B cell (primary cell): ENCODE data around the gene CAPZB. TPM values are rescaled to one million over a fixed set of nuclear protein-coding genes. Genes with fewer than 3 reads are reported as not detected.
A peak's percentile ranks its signal among the peaks of the same experiment; 100 is the strongest.

Experiments
- ATAC-seq: fragments of 200-7000 bp; cut with Tn5 transposase; one replicate; pipeline ENCODE4 v1.10.0; 2021; ENCODE audit warnings: low read depth, mild to moderate bottlenecking, moderate number of reproducible peaks, moderate library complexity
- CTCF ChIA-PET: fragments of 350-600 bp; sonication (Branson Sonifier 250); formaldehyde crosslinking; loops from one replicate; lab custom pipeline; 2021; ENCODE audit warnings: antibody characterized with exemption, inconsistent platforms; lab: Charles Lee
- POLR2A ChIA-PET: fragments of 350-600 bp; sonication (Branson Sonifier 250); formaldehyde crosslinking; loops from one replicate; lab custom pipeline; 2021; ENCODE audit warnings: antibody characterized with exemption; lab: Charles Lee
- DNase-seq: peaks from one replicate; pipeline ENCODE4 v3.0.0; 2013
- H2AFZ ChIP-seq: 2 replicates; pipeline ENCODE4 v1.6.1; 2012; ENCODE audit warnings: mild to moderate bottlenecking, low read depth, low read length; ENCODE audit not compliant: insufficient read depth, poor library complexity, severe bottlenecking
- H3K27ac ChIP-seq, 2 donors: 1 replicate in 1 of 2; 2 replicates in 1 of 2; pipeline ENCODE4 v1.5.1; 2012 to 2013; ENCODE audit warnings: low read length in 2 of 2, mild to moderate bottlenecking in 2 of 2, moderate library complexity in 1 of 2
- H3K27me3 ChIP-seq, 4 experiments: fragments of 200-600 bp in 1 of 4; sonication (generic) in 1 of 4; replicated peaks in 1 of 4; 1 replicate in 2 of 4; 2 replicates in 2 of 4; pipeline versions ENCODE4 v1.6.1 to v1.7.0; 2013 to 2016; ENCODE audit warnings: low read length in 3 of 4, mild to moderate bottlenecking in 2 of 4, mixed read lengths in 1 of 4, moderate library complexity in 1 of 4; ENCODE audit not compliant: insufficient read depth in 4 of 4, control insufficient read depth in 3 of 4; ENCODE audit errors: control extremely low read depth in 1 of 4
- H3K36me3 ChIP-seq, 2 experiments: replicated peaks in 1 of 2; 1 replicate in 1 of 2; 2 replicates in 1 of 2; pipeline versions ENCODE4 v1.6.1 to v1.7.1; 2013; ENCODE audit warnings: low read length in 1 of 2; ENCODE audit not compliant: insufficient read depth in 2 of 2, control insufficient read depth in 1 of 2; ENCODE audit errors: control extremely low read depth in 1 of 2, extremely low read depth in 1 of 2
- H3K4me1 ChIP-seq, 2 donors: fragments of 200-600 bp in 1 of 2; sonication (generic) in 1 of 2; 1 replicate in 1 of 2; 2 replicates in 1 of 2; pipeline versions ENCODE4 v1.5.1 to v1.6.1; 2013 to 2017; ENCODE audit warnings: low read length in 2 of 2; ENCODE audit not compliant: control insufficient read depth in 2 of 2, insufficient read depth in 2 of 2
- H3K4me2 ChIP-seq: replicated peaks from 2 replicates; pipeline ENCODE3; 2012; ENCODE audit warnings: mild to moderate bottlenecking, low read depth, low read length; ENCODE audit not compliant: poor library complexity, severe bottlenecking
- H3K4me3 ChIP-seq, 5 experiments: fragments of 200-600 bp in 1 of 5; sonication (generic) in 1 of 5; 1 replicate in 3 of 5; 2 replicates in 2 of 5; pipeline versions ENCODE4 v1.5.1 to v1.7.0; 2011 to 2016; ENCODE audit warnings: low read length in 4 of 5, mild to moderate bottlenecking in 4 of 5, low read depth in 2 of 5, control low read depth in 1 of 5, moderate library complexity in 1 of 5; ENCODE audit not compliant: insufficient read depth in 1 of 5; ENCODE audit errors: control extremely low read depth in 1 of 5, extremely low read depth in 1 of 5
- H3K79me2 ChIP-seq: fragments of 200-600 bp; sonication (generic); one replicate; pipeline ENCODE4 v1.6.0; 2016; ENCODE audit warnings: low read length; ENCODE audit not compliant: control insufficient read depth, insufficient read depth
- H3K9ac ChIP-seq: fragments of 200-600 bp; sonication (generic); 2 replicates; pipeline ENCODE4 v1.6.1; 2017; ENCODE audit warnings: mild to moderate bottlenecking, low read length, moderate library complexity
- H3K9me3 ChIP-seq, 3 donors: one replicate each; pipeline versions ENCODE4 v1.6.1 to v1.7.1; 2013; ENCODE audit warnings: low read length in 2 of 3; ENCODE audit not compliant: control insufficient read depth in 2 of 3, insufficient read depth in 1 of 3; ENCODE audit errors: control extremely low read depth in 1 of 3
- H4K20me1 ChIP-seq: 2 replicates; pipeline ENCODE4 v1.6.0; 2012; ENCODE audit warnings: mild to moderate bottlenecking, low read length; ENCODE audit not compliant: insufficient read depth, control insufficient read depth, poor library complexity, severe bottlenecking
- H3K27ac Mint-ChIP-seq: one replicate; pipeline ENCODE4 v1.8.0; 2021; ENCODE audit warnings: mixed read lengths
- H3K27me3 Mint-ChIP-seq: one replicate; pipeline ENCODE4 v1.8.0; 2021; ENCODE audit warnings: mixed read lengths
- H3K4me1 Mint-ChIP-seq: one replicate; pipeline ENCODE4 v1.8.0; 2021; ENCODE audit warnings: mixed read lengths
- H3K4me3 Mint-ChIP-seq: one replicate; pipeline ENCODE4 v1.8.0; 2021; ENCODE audit warnings: mixed read lengths
- H3K9me3 Mint-ChIP-seq: one replicate; pipeline ENCODE4 v1.8.0; 2022; ENCODE audit warnings: mixed read lengths; ENCODE audit not compliant: insufficient read depth
- CTCF ChIP-seq: fragments of 200-600 bp; IDR thresholded peaks from one replicate; pipeline ENCODE4 v1.8.0; 2022; ENCODE audit warnings: antibody characterized with exemption, mild to moderate bottlenecking
- EZH2 ChIP-seq: IDR thresholded peaks from 2 replicates; pipeline ENCODE4 v1.6.1; 2012; ENCODE audit warnings: borderline replicate concordance, low read depth, mild to moderate bottlenecking, moderate library complexity, low read length; ENCODE audit not compliant: insufficient read depth, poor library complexity, severe bottlenecking
- WGBS: methylation state at CpG from one replicate; pipeline ENCODE4 v1.1.5; 2013; ENCODE audit warnings: missing lambda C conversion rate; ENCODE audit not compliant: insufficient coverage; 5-methylcytosine and 5-hydroxymethylcytosine counted together
- intact Hi-C: fragments of 100-400 bp; cut with micrococcal nuclease; formaldehyde crosslinking; loops from one replicate; pipeline ENCODE4 v1.10.0; 2022
- polyA plus RNA-seq: library from polyadenylated mRNA; depleted of rRNA; stranded (reverse); fragments of >200 nt; gene quantifications from 2 replicates; pipeline ENCODE4 v1.2.3, GENCODE V29; 2012
- total RNA-seq, 2 donors: library from RNA; stranded (reverse); fragments of 120-200 nt in 1 of 2; gene quantifications; 1 replicate in 1 of 2; 2 replicates in 1 of 2; pipeline versions ENCODE4 v1.2.3 to v1.2.4, GENCODE V29; 2013 to 2022

Gene CAPZB
- total and polyA plus RNA-seq, 2 donors (not counting 1 experiment from before 2014, with no cell fraction given): 126 to 193 TPM

- Histone ChIP-seq H3K27ac (no peak overlapping the region), H3K4me1 (no peaks in the 10 kb centered on the region), H3K9ac (no peak overlapping the region), H3K9me3 (no peaks in the 10 kb centered on the region), H3K79me2 (peaks cover 60% of the 10 kb centered on the region), H3K4me2 (no peak overlapping the region), H3K36me3 (peaks cover 0 to 40% of the 10 kb centered on the region in 2 experiments), H2AFZ (no peak overlapping the region), H3K4me3 (no peak overlapping the region), H4K20me1 (peaks cover 85% of the 10 kb centered on the region), H3K27me3 (no peaks in the 10 kb centered on the region)
- intact Hi-C loops: no loop called here
- 96% methylated on average over 10 of the region's 13 CpGs for WGBS
- Mint-ChIP-seq H3K4me1 (peaks cover 5% of the 10 kb centered on the region), H3K27me3 (no peaks in the 10 kb centered on the region), H3K4me3 (no peak overlapping the region), H3K9me3 (no peaks in the 10 kb centered on the region), H3K27ac (no peak overlapping the region)
- ATAC-seq (no peak), DNase-seq (no peak)
- POLR2A ChIA-PET: no interaction called here
- TF ChIP-seq EZH2 (no peak), CTCF (no peak)
- CTCF ChIA-PET: interaction anchor here (0.8 kb wide), 1 partner anchor 294 kb away, joined by 3 read pairs; no protein-coding TSS in a partner anchor
These were observed 117.7 kb downstream of the CAPZB start for GRCh38 chr1:19367584-19368041.

GRCh38 chr1:19366599-19367536 lies 118.5 kb downstream of the CAPZB start:
- Mint-ChIP-seq H3K27ac (peak overlapping the region; percentile 10), H3K27me3 (no peaks in the 10 kb centered on the region), H3K9me3 (no peaks in the 10 kb centered on the region), H3K4me3 (no peak overlapping the region), H3K4me1 (peaks cover 5% of the 10 kb centered on the region)
- DNase-seq: no peak
- no peak for TF ChIP-seq EZH2
- no peak overlapping the region for H3K9ac ChIP-seq
- no peak overlapping the region for H3K27ac ChIP-seq
- intact Hi-C loops: no loop called here
- no peak overlapping the region for H3K4me3 ChIP-seq
- H3K4me2 ChIP-seq: no peak overlapping the region
- ChIA-PET POLR2A (no interaction called here), CTCF (interaction anchor here (0.8 kb wide), 1 partner anchor 295 kb away, joined by 3 read pairs; no protein-coding TSS in a partner anchor)
- no peaks in the 10 kb centered on the region for H3K4me1 ChIP-seq
- H3K9me3 ChIP-seq: no peaks in the 10 kb centered on the region
- peaks cover 86% of the 10 kb centered on the region for H4K20me1 ChIP-seq
- no peak overlapping the region for H2AFZ ChIP-seq
- 94% methylated on average over 16 of the region's 18 CpGs for WGBS
- ATAC-seq: no peak
- peaks cover 0 to 34% of the 10 kb centered on the region in 2 experiments for H3K36me3 ChIP-seq
- peaks cover 53% of the 10 kb centered on the region for H3K79me2 ChIP-seq
- no peaks in the 10 kb centered on the region for H3K27me3 ChIP-seq
